Islet of Langerhans (tissue), 1 donor: ENCODE data around the gene HYCC2.
"Not testable (repeated sequence)": the region's sequence is repeated elsewhere in the genome, so short reads cannot be mapped to it uniquely, and the experiment has no call there.

Source experiments
- FAIRE-seq: peaks from one replicate; lab custom pipeline; 2011; peaks lifted over from hg19 to GRCh38; lab: Jason Lieb, UNC

The HYCC2 gene

DNA sequence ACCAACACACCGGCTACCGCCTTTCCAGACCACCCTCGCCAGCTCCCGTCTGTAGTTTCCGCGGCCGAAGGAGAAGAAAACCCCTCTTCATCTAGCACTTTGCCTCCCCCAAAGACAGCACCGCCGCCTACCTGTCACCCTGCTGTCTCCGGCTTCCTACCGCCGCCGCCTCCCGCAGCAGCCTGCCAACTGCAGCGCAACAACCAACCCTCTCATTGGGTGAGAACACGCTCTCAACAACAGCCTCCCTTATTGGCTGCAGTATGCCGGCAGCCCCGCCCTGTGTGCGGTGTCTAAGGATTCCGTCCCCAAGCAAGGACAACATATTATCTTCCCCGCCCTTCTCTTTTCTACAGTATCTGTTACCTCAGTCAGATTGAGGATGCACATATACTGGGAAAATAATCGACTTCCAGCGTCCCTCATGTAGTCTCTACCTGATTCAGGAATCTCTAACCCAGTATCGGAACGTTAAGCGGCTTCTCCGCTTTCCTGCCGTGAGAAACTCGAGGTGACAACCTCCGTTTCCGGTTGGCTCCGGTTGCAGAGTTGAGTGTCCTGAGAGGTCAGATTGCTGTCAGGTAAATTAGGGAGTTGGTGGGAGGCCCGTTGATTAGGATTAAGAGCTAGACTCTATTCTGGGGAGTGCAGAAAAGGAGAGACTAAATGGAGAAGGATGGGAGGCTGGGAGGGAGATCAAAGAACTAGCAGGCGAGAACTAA lies at the start of gene HYCC2, which contains the start of gene NDUFB3:
TSS of gene HYCC2 (minus strand) at position 193 of the 722 bp plus-strand sequence. CDS start 47,662 bp downstream, outside the sequence.
TSS of gene NDUFB3 (plus strand) at position 523 of the 722 bp plus-strand sequence. CDS start 6,882 bp downstream, outside the sequence.
- FAIRE-seq, result peak; percentile 96

DNA sequence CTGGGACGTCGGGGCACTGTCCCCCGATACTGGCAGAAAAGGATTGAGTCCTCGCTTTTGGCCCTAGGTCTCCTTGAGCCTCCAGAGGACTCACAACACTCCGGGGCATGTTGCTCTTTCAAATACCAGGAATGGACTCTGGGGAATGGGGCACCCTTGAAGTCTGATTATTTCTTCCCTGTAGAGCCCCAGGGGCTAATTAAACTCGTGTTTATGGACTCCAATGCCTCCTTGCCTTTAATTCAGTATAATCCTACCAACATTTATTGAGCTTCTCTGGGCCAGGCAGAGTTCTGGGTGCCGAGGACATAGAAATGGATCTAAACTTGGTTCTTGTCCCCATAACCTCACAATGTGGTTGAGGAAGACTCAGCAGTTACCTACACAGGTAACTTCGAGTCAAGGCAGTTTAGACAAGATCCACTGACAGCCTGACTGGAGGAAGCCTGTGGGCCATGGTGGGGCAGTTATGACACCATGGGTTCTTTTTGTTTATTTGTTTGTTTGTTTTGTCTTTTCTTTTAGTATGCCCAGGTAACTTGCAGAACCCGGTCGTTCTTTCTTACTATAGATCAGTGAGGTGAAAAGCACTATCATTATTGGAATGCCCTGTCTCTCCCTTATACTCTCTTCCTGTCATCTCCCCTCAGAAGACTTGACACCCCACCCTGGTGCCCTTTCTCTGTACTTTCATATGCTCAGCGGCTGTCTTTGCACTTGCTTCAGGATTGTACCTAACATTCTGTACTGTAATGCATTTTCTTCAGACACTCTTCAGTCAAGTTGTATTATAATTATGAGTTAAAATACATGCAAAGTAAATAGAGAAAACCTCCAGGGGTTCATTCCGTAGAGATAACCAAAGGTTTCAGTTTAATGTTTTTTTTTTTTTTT lies 47.7 kb upstream of the HYCC2 start:
- no peak for FAIRE-seq

DNA sequence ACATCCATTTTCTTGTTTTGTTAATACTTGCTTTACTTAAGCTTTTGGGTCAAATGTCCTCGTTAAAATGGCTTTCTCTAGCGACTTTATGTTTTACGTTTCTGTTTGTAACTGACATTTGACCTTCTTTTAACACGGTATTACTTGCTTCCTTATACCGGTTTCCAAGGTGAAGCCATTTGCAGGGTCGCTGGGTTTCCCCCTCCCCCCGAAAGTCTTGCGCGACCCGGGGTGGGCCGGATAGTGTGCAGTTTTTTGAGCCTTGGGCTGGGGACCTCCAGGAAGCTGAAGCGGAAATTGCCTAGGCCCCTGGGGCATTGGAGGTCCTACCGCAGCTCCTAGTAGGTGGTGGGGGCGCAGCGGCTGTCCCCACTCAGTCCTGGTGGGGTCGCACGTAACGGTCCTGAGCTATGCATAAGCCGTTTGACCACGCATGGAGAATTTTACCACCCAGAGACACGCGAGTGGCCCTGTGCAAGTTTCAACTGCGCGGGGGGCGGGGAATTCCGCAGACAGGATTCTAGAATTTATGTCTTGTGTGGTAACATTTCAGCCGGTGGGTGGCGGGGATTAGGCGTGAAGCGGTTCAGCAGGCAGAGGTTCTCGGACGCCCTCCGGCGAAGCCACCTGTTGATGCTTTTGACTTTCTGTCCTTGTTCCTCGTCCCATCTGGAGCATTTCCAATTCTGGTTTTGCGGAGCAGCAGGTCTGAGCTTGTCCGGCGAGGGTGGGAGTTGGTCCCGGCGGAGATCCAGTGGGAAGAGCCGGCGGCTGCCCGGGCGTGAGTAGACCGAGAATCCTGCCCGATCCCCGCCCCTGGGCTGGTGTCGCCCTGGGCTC lies 46.9 kb upstream of the HYCC2 start:
- no peak for FAIRE-seq

DNA sequence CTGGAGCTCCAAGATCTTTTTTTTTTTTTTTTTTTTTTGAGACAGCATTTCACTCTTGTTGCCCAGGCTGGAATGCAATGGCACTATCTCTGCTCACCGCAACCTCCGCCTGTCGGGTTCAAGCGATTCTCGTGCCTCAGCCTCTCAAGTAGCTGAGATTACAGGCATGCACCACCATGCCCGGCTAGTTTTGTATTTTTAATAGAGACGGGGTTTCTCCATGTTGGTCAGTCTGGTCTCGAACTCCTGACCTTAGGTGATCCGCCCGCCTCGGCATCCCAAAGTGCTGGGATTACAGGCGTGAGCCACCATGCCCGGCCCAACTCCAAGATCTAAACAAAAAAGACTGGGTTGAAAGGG lies 46.2 kb upstream of the HYCC2 start:
- not testable (repeated sequence) for FAIRE-seq

DNA sequence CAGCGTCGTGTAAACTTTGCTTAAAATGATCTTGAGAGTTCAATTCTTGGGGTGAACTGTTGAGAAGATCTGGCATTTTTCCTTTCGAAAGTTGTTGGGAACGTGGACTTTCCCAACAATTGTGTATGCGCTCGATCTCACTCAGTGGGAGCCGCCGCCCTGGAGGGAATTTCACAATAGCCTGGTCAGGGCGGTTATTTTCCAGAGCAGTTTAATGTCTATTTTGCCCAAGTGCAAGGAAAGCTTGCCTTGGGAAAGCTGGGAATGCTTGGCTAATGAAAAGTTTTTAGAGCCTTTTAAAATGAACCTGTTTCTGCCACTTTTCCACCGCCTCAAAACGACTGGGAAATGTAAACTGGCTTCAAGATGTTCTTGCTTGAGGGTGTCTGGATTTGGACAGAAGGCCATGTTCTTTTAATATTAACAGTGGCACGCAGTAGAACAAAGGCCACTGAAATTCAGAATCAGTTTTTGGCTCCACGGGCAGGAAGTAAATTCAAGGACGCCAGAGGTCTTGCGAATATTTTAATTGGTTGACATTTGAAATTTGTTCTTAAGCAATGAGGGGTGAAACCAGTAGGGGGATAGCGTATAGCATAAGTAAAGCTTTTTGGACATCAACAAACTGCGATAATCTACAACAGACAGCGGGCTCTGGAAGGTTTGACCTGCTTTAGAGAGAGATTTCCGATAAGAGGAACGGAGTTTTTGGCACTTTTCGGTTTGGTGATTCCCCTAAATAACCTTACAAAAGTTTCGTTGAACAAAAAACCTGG lies 45.7 kb upstream of the HYCC2 start:
- FAIRE-seq, result no peak

DNA sequence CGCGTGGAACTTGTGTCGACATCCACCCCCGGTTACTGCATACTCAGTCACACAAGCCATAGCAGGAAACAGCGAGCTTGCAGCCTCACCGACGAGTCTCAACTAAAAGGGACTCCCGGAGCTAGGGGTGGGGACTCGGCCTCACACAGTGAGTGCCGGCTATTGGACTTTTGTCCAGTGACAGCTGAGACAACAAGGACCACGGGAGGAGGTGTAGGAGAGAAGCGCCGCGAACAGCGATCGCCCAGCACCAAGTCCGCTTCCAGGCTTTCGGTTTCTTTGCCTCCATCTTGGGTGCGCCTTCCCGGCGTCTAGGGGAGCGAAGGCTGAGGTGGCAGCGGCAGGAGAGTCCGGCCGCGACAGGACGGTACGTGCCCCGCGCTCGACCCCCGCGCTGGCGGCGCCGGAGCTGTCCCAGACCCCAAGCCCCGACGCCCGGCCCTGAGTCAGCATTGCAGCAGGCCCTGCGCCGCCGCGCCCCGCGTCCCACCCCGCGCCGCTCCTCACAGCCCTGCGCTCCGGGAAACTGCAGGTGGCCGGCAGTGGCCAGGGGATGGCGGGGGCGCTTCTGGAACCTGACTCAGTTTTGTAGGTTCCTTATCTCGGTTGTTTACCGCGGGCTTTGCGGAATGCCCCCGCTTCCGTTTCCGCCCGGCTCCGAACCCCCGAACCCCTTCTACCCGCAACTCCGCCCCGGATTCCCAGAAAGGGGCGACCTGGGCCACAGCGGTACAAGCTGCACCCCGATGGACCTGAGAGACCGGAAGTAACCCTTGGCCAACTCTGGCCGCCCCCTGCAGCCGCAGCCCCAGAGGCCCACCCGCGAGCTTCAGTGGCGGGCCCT lies 44.9 kb upstream of the HYCC2 start, which contains the start of gene CFLAR:
TSS of gene CFLAR (plus strand) at position 50 of the 844 bp plus-strand sequence. CDS start 13,702 bp downstream, outside the sequence.
- no peak for FAIRE-seq

DNA sequence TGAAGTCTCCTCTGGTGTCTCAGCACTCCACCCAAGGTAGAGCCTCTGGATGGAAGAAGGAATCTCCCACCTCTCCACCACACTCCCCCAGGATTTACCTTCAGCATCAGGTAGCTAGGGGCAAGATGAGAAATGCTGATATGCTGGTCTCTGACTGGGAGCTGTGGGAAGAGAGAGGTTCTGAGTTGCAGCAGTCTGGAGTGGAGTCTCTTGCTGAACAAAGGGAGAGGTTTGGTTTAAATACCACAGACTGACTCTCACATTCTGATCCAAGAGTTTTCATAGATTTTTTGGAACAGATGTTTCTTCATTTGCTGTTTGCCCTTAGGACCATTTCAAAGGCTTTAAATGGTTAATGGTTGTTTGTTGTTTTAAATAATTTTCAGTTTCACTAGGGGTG lies 43.4 kb upstream of the HYCC2 start:
- no peak for FAIRE-seq

DNA sequence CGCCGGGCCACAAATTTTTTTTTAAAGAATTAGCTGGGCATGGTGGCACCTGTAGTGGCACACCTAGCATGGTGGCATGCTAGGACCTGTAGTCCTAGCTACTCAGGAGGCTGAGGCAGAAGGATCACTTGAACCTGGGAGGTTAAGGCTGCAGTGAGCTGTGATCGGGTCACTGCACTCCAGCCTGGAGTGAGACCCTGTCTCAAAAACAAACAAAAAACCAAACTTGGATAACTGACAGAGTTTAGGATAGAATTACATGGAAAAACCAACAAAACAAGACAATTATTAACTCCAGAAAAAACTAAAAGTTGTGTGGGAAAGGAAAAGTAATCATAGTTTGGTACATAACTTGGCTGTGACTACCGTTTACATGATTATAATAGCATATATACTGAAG lies 42.9 kb upstream of the HYCC2 start:
- no peak for FAIRE-seq

DNA sequence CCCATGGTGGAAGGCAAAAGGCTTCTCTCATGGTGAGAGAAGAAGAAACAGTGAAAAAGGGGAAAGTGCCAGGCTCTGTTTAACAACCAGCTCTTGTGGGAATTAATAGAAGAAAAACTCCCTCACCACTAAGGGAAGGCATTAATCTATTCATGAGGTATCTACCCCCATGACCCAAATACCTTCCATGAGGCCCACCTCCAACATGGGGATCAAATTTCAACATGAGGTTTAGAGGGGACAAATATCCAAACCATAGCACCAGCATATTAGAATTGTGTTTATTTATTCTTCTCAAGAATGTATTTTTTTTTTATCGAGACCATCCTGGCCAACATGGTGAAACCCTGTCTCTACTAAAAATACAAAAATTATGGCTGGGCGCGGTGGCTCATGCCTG lies 39.6 kb upstream of the HYCC2 start:
- no peak for FAIRE-seq

DNA sequence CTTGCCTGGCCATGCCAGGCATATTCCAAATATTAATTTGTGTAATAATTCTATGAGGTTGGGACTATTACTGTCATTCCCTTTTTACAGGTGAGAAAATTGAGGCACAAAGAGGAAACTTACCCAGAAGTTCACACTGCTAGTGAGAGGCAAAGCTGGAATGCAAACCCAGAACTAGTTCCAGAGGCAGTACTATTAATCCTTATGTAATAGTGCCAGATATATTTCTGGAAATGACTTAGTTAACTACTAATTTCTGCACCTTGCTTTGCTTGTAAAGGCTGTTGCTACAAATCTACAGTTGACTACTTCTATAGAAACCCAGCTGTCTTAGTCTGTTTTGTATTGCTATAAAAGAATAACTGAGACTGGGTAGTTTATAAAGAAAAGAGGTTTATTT lies 39.1 kb upstream of the HYCC2 start:
- no peak for FAIRE-seq

DNA sequence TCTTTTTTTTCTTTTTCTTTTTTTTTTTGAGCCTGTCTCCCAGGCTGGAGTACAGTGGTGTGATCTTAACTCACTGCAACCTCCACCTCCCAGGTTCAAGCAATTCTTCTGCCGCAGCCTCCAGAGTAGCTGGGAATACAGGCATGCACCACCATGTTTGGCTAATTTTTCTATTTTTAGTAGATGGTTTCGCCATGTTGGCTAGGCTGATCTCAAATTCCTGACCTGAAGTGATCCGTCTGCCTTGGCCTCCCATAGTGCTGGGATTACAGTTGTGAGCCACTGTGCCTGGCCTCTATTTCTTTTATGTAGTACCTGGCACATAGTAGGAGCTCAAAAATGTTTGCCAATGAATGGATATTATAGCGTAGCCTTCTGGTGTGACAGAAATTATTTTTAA lies 37.7 kb upstream of the HYCC2 start:
- FAIRE-seq, result no peak

DNA sequence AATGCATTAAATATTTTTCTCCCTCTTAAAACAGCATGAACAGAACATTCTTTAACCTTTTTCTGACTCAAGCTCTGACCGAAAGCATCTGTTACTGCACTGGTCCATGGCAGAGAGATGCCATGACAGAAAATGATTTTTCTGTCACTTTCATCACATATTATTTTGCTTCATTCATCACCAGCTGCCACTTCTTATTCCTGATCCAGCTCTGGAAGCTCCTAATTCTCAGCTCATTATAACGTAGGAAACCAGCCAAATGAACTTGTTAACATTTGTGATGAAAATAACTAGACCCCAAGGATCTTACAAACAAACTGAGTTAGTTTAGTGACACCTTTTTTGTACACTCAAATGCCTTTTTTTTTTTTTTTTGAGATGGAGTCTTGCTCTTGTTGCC lies 36.9 kb upstream of the HYCC2 start:
- no peak for FAIRE-seq

DNA sequence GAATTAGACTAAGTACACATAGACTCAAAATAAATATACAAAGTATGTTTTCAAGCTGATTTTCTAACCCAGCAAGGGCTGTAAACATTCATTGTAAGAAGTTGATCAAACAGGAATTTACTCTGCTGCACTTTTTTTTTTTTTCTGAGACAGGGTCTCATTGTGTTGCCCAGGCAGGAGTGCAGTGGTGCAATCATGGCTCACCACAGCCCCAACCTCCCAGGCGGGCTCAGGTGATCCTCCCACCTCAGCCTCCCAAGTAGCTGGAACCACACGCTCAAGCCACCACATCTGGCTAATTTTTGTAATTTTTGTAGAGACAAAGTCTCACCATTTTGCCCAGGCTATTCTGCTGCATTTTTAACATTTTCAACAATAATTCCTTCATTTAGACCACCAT lies 36.2 kb upstream of the HYCC2 start:
- no peak for FAIRE-seq

DNA sequence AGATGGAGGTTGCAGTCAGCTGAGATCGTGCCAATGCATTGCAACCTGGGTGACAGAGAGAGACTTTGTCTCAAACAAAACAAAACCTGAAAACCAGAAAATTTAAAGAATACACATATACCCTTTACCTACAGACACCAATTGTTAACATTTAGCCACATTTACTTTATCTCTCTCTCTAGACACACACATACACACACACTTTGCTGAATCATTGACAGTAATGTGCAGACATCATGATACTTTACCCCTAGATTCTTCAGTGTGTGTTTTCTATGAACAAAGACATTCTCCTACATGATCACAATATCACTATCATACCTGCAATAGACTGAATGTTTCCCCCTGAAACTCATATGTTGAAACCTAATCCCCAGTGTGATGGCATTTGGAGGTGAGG lies 34.3 kb upstream of the HYCC2 start:
- FAIRE-seq, result no peak

DNA sequence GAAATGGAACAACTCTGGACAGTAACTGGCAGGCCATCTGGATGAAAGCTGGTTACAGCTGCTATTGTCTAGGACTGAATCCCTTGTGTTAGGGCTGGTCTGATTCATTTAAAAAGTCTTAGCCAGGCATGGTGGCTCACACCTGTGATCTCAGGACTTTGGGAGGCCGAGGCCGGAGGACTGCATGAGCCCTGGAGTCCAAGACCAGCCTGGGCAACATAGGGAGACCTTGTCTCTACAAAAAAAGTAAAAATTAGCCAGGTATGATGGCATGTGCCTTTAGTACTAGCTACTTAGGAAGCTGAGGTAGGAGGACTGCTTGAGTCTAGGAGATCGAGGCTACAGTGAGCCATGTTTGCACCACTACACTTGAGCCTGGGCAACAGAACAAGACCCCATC lies 29.0 kb upstream of the HYCC2 start:
- FAIRE-seq, result no peak

DNA sequence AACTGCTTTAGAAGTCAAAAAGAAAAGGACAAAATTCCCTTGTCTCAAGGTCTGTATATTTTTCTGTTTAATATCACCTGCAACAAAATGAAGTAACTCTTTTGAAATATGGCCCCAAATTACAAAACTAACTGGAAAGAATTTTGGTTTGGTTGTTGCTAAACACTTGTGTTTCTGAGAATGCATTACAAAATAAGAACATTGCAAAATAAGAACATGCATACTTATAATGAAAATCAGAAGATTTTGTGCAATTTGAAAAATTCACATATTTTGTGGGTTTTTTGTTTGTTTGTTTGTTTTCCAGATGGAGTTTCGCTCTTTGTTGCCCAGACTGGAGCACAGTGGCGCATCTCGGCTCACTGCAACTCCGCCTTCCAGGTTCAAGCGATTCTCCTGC lies 22.1 kb upstream of the HYCC2 start:
- FAIRE-seq, result peak; percentile 21

DNA sequence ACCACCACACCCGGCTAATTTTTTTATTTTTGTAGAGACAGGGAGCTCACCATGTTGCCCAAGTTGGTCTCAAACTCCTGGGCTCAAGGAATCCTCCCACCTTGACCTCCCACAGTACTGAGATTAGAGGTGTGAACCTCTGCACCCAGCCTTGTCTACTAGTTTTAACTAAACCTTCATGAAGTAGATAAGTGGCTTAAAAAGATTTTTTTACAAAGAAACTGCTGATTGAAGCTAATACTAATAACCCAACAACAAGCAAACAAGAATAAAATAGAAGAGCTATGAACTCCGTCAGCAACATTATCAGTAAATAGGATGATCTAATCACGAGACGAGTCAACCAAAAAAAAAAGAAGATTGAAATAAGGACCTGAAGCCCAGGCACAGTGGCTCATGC lies 19.1 kb upstream of the HYCC2 start:
- FAIRE-seq, result no peak

DNA sequence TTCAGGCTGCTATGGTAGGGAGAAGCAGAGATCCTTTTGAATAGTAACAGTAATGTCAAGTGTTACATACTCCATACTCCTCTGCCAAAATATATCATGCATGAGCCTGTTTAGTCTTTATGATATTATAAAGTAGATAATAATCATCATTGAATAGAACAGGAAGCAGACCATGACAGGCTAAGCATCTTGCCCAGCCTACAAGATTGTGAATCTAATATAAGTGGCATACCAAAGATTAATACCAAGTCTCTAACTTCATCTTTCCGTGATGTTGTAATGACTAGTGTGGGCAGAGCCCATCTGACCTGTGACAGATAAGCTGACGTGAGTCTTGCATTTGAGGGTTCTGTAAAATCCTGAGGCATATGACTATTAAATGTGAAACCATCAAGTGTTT lies 13.4 kb upstream of the HYCC2 start:
- FAIRE-seq, result no peak

DNA sequence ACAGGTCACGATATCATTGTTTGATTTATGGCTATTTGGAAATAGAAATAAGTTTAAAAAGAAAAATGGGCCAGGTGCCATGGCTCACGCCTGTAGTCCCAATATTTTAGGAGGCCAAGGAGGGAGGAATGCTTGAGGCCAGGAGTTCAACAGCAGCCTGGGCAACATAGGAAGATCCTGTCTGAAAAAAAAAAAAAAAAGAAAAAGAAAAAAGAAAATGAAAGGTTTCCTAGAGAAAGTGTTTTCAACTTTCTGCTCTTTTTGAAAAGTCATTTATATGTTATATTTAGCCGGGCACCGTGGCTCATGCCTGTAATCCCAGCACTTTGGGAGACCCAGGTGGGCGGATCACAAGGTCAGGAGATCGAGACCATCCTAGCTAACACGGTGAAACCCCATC lies 3.5 kb upstream of the HYCC2 start:
- no peak for FAIRE-seq

DNA sequence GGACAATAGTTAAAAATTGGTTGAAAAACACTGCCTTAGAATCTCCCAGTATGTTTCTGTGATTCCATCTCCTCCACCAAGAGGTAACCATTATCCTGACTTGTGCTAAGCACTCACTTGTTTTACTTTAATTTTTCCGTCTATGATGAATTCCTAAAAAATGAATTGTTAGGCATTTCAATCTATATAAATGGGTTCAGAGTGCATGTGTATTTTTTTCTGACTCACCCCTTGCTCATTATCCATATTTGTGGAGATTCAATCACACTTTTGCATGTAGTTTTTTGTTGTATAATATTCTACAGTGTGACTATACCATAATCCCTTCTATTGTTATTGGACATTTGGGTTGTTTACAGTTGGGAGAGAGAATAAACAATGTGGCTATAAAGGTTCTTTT lies 1.6 kb upstream of the HYCC2 start:
- no peak for FAIRE-seq

DNA sequence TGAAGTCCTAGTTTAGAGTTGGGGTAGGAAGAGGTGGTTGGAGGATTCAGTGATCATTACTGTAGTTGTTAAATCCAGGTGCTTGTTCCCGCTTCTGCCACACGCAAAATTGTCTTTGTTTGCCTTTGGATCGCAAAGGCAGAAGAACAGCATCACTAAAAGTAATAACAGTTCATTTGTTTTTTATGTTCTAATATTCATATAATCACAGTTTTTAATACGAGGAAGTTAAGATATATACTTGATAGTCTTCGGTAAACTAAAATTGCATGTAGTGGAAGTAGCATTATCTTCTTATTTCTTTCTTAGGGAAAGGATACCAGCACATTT lies 695 bp upstream of the HYCC2 start:
- FAIRE-seq, result no peak
